Stimulated activated CD4-positive, alpha-beta T cell treated with anti-CD3 and anti-CD28 coated beads, Interleukin-1b, Interleukin-23, amount 100 ng/mL, for 4 hours (primary cell): ENCODE results near the gene ATG2A.

ENCODE experiments used
- DNase-seq, 2 donors: peaks; one replicate each; pipeline ENCODE4 v3.0.0-alpha.2; 2020; ENCODE audit warnings: low read depth in 2 of 2

Gene ATG2A

GRCh38 chr11:64916775-64917662 lies at the start of gene ATG2A:
TSS of gene ATG2A (minus strand) at chr11:64917209. CDS start at chr11:64917135, 74 bp downstream.
- DNase-seq: peak; percentile 98

- no peak for DNase-seq
These were observed 46.1 kb upstream of the ATG2A start for GRCh38 chr11:64963072-64963631.

GRCh38 chr11:64960719-64961118 lies 43.7 kb upstream of the ATG2A start:
- no peak for DNase-seq

GRCh38 chr11:64959498-64959897 lies 42.5 kb upstream of the ATG2A start:
- DNase-seq: no peak

- DNase-seq: no peak
These were observed 37.2 kb upstream of the ATG2A start for GRCh38 chr11:64954201-64954600.

GRCh38 chr11:64951529-64951928 lies 34.5 kb upstream of the ATG2A start:
- DNase-seq: no peak

- no peak for DNase-seq
These were observed 30.3 kb upstream of the ATG2A start for GRCh38 chr11:64947208-64947814.

GRCh38 chr11:64936539-64936938 lies 19.5 kb upstream of the ATG2A start:
- no peak for DNase-seq

- DNase-seq: no peak
These were observed 18.5 kb upstream of the ATG2A start, which contains the start of gene GPHA2 for GRCh38 chr11:64935359-64936081. TSS of gene GPHA2 (minus strand) at chr11:64935893. CDS start at chr11:64935460, 433 bp downstream.

- no peak for DNase-seq
These were observed 17.8 kb upstream of the ATG2A start for GRCh38 chr11:64934682-64935358.

- no peak for DNase-seq
These were observed 17.1 kb upstream of the ATG2A start for GRCh38 chr11:64933935-64934681.

- DNase-seq: no peak
These were observed 16.4 kb upstream of the ATG2A start for GRCh38 chr11:64933213-64933934.

- no peak for DNase-seq
These were observed 15.3 kb upstream of the ATG2A start for GRCh38 chr11:64932324-64932723.

- no peak for DNase-seq
These were observed 14.3 kb upstream of the ATG2A start for GRCh38 chr11:64931290-64931689.

- no peak for DNase-seq
These were observed 13.3 kb upstream of the ATG2A start for GRCh38 chr11:64930340-64930739.

GRCh38 chr11:64929625-64930024 lies 12.6 kb upstream of the ATG2A start:
- DNase-seq: no peak

GRCh38 chr11:64928957-64929356 lies 11.9 kb upstream of the ATG2A start:
- DNase-seq: no peak

GRCh38 chr11:64926689-64927088 lies 9.7 kb upstream of the ATG2A start:
- DNase-seq: no peak

GRCh38 chr11:64925536-64926436 lies 8.8 kb upstream of the ATG2A start:
- no peak for DNase-seq
